ENCODE data around the gene IRX2. TPM values are rescaled to one million over a fixed set of nuclear protein-coding genes. Genes with fewer than 3 reads are reported as not detected.

IRX2 gene
- total RNA-seq, 1 experiment from 2014 or later, result 0.10 TPM

DNA sequence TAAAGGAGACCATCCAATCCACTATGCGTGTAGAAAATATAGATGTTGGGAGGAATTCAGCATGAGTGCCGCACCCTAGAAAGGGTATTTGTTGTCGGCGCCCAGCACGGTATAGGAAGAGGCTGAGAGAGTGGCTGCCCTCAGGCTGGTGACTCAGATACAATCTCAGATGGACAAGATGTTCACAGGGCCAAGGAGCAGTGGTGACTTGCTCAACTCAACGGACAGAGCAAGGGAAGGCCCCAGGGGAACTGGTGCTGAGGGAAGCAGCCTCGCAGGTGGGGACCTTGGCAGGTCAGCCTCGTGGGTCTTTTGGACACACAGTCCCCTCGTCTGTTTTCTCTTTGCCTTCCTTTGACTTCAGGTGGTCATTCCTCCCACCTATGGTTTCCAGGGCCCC lies 28.0 kb upstream of the IRX2 start:
- in situ Hi-C loops (cut with HindIII; ENCODE audit: low pct_unique_long_range_greater_than_20kb, low sequenced_read_pairs) (no loop called here), intact Hi-C loops (cut with micrococcal nuclease; ENCODE audit: unreplicated experiment) (no loop called here)
- TF ChIP-seq, protein P1, sequence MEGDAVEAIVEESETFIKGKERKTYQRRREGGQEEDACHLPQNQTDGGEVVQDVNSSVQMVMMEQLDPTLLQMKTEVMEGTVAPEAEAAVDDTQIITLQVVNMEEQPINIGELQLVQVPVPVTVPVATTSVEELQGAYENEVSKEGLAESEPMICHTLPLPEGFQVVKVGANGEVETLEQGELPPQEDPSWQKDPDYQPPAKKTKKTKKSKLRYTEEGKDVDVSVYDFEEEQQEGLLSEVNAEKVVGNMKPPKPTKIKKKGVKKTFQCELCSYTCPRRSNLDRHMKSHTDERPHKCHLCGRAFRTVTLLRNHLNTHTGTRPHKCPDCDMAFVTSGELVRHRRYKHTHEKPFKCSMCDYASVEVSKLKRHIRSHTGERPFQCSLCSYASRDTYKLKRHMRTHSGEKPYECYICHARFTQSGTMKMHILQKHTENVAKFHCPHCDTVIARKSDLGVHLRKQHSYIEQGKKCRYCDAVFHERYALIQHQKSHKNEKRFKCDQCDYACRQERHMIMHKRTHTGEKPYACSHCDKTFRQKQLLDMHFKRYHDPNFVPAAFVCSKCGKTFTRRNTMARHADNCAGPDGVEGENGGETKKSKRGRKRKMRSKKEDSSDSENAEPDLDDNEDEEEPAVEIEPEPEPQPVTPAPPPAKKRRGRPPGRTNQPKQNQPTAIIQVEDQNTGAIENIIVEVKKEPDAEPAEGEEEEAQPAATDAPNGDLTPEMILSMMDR (IDR thresholded peaks at IDR 0.05), result no peak
- DNase-seq (ENCODE audit: low read depth, low spot score) (no peak), ATAC-seq (no peak)
- POLR2A ChIA-PET, result no interaction called here
- no TSS peak for BruUV-seq (replicated peaks)
- CTCF ChIA-PET, result no interaction called here
- H3K4me1 ChIP-seq (ENCODE audit: control insufficient read depth, insufficient read depth, low read length), result no peaks in the 10 kb centered on the region
- H3K27me3 ChIP-seq (ENCODE audit: control insufficient read depth, insufficient read depth, low read length), result no peaks in the 10 kb centered on the region
- H3K27ac ChIP-seq (ENCODE audit: low read length), result no peak overlapping the region
- no peaks in the 10 kb centered on the region for H3K9me3 ChIP-seq (ENCODE audit: control insufficient read depth, insufficient read depth, low read depth, low read length)
- no peaks in the 10 kb centered on the region; the same call in 1 of the 2 replicates for H3K36me3 ChIP-seq (ENCODE audit: control insufficient read depth, insufficient read depth, low read length)
- no peak overlapping the region for H3K4me3 ChIP-seq (ENCODE audit: low read depth in 2 of 2, low read length in 2 of 2)

DNA sequence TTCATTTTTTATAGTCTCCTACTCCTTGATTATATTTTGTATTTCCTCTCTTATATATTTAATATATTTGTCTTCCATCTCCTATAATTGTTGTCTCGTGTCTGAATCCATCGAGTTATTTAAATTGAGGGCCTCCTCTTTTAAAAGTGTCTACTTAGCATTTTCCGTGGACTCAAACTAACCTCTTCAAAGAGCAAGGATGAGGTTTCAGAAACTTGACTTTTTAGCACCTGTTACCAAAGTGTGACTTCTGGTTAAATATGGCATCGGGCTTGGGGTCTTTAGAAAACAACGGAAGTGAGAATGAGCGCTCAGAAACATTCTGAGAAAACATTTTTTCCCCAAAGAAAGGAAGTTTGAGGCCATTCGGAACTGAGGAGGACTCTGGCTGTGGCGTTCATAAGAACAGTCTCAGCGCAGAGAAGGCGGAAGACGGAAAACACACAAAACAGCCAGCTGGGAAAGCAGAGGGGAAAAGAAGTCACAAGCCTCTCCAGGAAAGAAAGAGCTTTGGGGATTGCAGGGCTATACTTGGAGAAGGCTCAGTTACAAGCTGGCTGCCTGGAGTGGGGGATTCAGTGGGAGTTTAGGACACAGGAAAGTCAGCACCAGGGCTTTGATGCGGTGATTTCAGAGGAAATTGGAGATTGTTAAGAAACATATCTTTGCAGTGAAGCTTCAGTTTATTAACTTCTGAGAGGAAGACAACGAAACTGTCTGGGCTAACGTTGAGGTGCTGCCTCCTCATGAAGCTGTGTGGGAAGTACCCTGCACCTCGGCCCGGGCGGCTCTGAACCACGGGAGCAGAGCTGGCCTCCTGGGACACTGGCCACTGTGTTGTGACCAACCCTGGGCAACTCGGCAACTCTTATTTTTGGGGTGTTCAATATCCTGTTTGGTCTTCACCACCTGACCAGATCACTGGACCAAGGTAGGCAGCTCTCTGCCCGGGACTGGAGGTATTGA lies 25.1 kb upstream of the IRX2 start:
- in situ Hi-C loops (cut with HindIII; ENCODE audit: low pct_unique_long_range_greater_than_20kb, low sequenced_read_pairs) (no loop called here), intact Hi-C loops (cut with micrococcal nuclease; ENCODE audit: unreplicated experiment) (no loop called here)
- H3K27ac ChIP-seq (ENCODE audit: low read length), result no peak overlapping the region
- ChIA-PET CTCF (no interaction called here), POLR2A (no interaction called here)
- no peaks in the 10 kb centered on the region for H3K9me3 ChIP-seq (ENCODE audit: control insufficient read depth, insufficient read depth, low read depth, low read length)
- H3K4me3 ChIP-seq (ENCODE audit: low read depth in 2 of 2, low read length in 2 of 2), result no peak overlapping the region
- no TSS peak for BruUV-seq (replicated peaks)
- no peaks in the 10 kb centered on the region; the same call in 1 of the 2 replicates for H3K36me3 ChIP-seq (ENCODE audit: control insufficient read depth, insufficient read depth, low read length)
- no peaks in the 10 kb centered on the region for H3K4me1 ChIP-seq (ENCODE audit: control insufficient read depth, insufficient read depth, low read length)
- ATAC-seq (no peak), DNase-seq (ENCODE audit: low read depth, low spot score) (no peak)
- no peaks in the 10 kb centered on the region; the same call in 1 of the 2 replicates for H3K27me3 ChIP-seq (ENCODE audit: control insufficient read depth, insufficient read depth, low read length)
- no peak for TF ChIP-seq REST (IDR thresholded peaks at IDR 0.05; ENCODE audit: insufficient read depth in 1 of 2, low read depth in 2 of 2, low read length in 1 of 2)
- TF ChIP-seq, protein P1 (IDR thresholded peaks at IDR 0.05), result no peak
- TF ChIP-seq TCF7L2 (IDR thresholded peaks at IDR 0.05; ENCODE audit: low read depth, low read length), result no peak
- TF ChIP-seq POLR2AphosphoS5 (IDR thresholded peaks at IDR 0.05; ENCODE audit: low read depth, low read length), result no peak
- no peak for TF ChIP-seq SIN3A (IDR thresholded peaks at IDR 0.05; ENCODE audit: borderline replicate concordance, insufficient read depth, low read depth, low read length)
